GM10847 (cell line): ENCODE measurements around the gene SHB.

ENCODE experiments used
- POLR2A ChIP-seq: IDR thresholded peaks from 2 replicates; pipeline ENCODE4 v1.6.1; 2011; ENCODE audit not compliant: insufficient read length; ENCODE audit errors: extremely low read depth

SHB gene

GRCh38 chr9:37990404-37991015 lies 78.5 kb downstream of the SHB start:
- TF ChIP-seq POLR2A, result no peak

- no peak for TF ChIP-seq POLR2A
These were observed 79.3 kb downstream of the SHB start for GRCh38 chr9:37989701-37990100.

GRCh38 chr9:37988602-37989001 lies 80.4 kb downstream of the SHB start:
- no peak for TF ChIP-seq POLR2A

- TF ChIP-seq POLR2A, result no peak
These were observed 81.0 kb downstream of the SHB start for GRCh38 chr9:37988041-37988440.

- no peak for TF ChIP-seq POLR2A
These were observed 81.5 kb downstream of the SHB start for GRCh38 chr9:37987467-37987981.

- no peak for TF ChIP-seq POLR2A
These were observed 82.2 kb downstream of the SHB start for GRCh38 chr9:37986771-37987258.

- no peak for TF ChIP-seq POLR2A
These were observed 83.0 kb downstream of the SHB start for GRCh38 chr9:37986001-37986400.

- no peak for TF ChIP-seq POLR2A
These were observed 84.1 kb downstream of the SHB start for GRCh38 chr9:37984672-37985611.

- TF ChIP-seq POLR2A, result no peak
These were observed 84.8 kb downstream of the SHB start for GRCh38 chr9:37984278-37984671.

- no peak for TF ChIP-seq POLR2A
These were observed 85.5 kb downstream of the SHB start for GRCh38 chr9:37983381-37984067.

- TF ChIP-seq POLR2A, result no peak
These were observed 89.2 kb downstream of the SHB start for GRCh38 chr9:37979844-37980243.

GRCh38 chr9:37978983-37979382 lies 90.0 kb downstream of the SHB start:
- TF ChIP-seq POLR2A, result no peak

GRCh38 chr9:37978481-37978864 lies 90.6 kb downstream of the SHB start:
- TF ChIP-seq POLR2A, result no peak

- TF ChIP-seq POLR2A, result no peak
These were observed 91.1 kb downstream of the SHB start for GRCh38 chr9:37977851-37978480.
